ENCODE data around the gene COQ2. TPM values are rescaled to one million over a fixed set of nuclear protein-coding genes. Genes with fewer than 3 reads are reported as not detected.
"Not testable (repeated sequence)": the region's sequence is repeated elsewhere in the genome, so short reads cannot be mapped to it uniquely, and the experiment has no call there.

COQ2 gene
- total RNA-seq, 1 experiment from 2014 or later: 46.1 TPM

DNA sequence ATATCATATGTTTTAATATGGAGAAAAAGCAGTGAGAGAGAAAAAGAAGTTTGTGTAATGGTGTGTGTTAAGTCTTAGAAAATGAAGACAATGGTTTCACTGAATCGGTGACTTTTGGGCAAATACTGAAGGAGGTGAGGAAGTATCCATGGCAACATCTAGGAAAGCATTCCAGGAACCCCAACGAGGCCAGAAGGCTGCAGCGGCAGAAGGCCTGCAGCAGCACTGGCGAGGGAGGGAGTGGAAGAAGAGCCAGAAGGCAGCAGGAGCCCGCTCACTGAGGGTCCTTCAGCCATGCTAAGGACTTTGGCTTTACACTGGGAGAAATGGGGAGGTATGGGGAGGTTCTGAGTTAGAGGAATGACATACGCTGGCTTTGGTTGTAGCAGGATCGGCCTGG lies 26.8 kb downstream of the COQ2 start:
- in situ Hi-C loops (cut with HindIII; ENCODE audit: low sequenced_read_pairs): no loop called here

DNA sequence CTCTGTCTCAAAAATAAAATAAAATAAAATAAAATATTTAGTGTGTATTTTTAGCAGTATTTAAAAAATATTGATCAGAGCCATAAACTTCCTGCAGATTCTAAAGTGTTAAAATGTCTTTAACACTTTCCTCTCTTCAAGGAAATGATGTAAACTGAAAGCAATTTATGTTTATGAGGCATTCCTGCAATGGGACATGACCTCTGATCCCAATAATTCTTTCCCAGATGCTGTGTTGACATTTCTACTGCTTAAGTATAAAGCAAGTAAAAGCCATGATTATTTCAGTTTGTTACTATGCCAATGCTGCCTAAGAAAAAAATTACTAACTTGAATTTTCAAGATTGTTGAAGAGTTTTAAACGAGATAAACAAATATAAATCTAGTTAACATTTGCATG lies 29.0 kb downstream of the COQ2 start:
- DNase-seq (ENCODE audit: low spot score): peak; percentile 19
- in situ Hi-C loops (cut with HindIII; ENCODE audit: low sequenced_read_pairs): no loop called here

More for the DNA sequence above, 26.8 kb downstream of the COQ2 start:
- no peak for DNase-seq (ENCODE audit: low spot score)

DNA sequence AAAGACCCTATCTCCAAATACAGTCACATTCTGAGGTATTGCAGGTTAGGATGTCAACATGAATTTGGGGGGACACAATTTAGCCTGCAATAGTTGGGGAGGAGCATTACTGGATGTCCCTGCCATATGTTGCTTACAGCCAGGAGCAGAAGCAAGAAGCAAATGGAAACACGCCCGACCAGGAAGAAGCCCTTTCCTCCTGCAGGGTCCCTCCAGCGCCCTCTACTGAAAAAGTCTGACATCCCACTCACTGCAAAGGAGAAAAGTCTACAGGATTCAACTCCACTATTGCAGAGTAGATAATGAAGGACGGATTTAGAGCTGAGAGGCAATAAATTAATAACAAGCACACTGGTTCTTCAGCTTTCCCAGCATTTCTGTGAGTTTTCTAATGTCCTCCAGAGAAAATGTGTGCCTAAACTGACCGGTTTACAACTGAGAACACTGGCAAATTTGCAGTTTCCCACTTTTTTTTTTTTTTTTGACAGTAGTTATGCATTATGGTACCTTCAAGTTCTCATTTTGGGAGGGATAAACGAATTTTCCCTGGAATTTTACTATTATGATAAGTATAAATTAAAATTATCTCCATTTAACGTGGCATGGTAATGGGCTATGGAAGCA lies 31.7 kb downstream of the COQ2 start:
- DNase-seq (ENCODE audit: low spot score): peak; percentile 54
- in situ Hi-C loops (cut with HindIII; ENCODE audit: low sequenced_read_pairs): no loop called here

DNA sequence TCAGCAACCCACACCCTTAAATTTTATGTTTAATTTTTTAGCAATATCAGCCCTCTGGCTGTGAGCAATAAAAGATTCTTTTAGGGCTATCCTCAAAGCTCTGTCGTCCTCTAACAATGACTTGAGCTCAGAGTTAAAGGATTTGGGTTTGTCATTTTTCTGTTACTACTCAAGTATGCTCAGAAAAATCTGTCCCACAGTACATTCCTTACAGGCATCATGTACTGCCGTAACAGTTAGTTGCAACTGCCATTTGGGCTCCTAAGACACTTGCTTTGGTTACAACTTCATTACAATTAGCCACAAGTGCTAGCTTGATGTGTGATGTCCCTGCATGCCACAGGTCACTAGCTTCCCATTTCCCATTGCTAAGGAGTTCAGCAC lies 33.2 kb downstream of the COQ2 start:
- in situ Hi-C loops (cut with HindIII; ENCODE audit: low sequenced_read_pairs): no loop called here

DNA sequence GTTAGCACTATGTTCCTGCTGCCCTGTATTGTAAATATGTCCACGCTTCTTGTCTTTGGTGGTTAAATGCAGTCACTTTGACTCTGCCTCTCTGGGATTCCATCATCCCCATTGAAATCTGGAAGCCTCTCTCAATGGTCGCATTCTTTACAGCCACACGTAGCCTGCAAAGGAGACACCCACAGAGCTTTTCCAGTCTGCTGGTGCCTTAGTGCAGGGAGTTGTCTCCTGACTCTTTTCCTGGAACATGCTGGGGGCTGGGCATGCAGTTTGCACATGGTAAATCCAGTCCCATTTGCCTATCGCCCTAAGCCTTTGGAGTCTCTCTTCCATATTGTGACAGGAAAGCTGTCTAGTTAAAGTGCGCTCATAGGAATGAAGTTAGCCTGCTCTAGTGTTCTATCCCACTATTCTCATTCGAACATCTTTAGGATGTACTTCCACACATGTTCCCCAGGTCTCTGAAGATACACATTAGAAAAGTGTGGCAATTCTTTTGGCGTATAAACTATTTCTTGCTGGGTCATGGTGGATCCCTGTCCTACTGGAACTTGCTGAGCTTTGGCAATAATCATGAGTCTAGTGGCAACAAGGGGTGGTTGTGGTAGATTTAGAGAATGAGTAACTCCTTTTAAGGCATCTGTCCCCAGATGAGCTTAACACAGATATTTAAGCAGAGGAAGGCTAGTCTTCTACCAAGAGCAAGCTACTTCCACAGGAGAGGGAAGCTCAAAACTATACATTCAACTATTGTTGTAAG lies 33.7 kb downstream of the COQ2 start:
- no peak for DNase-seq (ENCODE audit: low spot score)
- in situ Hi-C loops (cut with HindIII; ENCODE audit: low sequenced_read_pairs): no loop called here

More for the DNA sequence above, 33.2 kb downstream of the COQ2 start:
- no peak for DNase-seq (ENCODE audit: low spot score)

DNA sequence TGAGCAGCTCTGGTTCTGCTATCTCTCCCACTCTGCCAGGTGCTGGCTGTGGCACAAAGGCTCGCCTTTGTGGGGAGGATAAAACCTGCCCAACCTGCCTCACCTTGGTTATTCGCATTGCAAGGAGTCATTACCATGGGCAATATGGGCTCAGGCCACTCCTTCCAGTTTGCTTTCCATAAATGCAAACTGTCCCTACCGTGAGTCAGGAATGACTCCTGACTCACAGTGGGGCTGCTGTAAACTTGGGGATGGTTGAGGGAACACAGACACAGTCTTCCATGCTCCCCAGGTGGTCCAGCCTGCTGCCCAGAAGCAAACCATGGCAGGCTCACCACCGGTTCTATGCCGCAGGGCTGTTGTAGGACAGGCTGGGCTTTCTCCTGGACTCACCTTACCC lies 36.1 kb downstream of the COQ2 start:
- no peak for DNase-seq (ENCODE audit: low spot score)
- in situ Hi-C loops (cut with HindIII; ENCODE audit: low sequenced_read_pairs): no loop called here

DNA sequence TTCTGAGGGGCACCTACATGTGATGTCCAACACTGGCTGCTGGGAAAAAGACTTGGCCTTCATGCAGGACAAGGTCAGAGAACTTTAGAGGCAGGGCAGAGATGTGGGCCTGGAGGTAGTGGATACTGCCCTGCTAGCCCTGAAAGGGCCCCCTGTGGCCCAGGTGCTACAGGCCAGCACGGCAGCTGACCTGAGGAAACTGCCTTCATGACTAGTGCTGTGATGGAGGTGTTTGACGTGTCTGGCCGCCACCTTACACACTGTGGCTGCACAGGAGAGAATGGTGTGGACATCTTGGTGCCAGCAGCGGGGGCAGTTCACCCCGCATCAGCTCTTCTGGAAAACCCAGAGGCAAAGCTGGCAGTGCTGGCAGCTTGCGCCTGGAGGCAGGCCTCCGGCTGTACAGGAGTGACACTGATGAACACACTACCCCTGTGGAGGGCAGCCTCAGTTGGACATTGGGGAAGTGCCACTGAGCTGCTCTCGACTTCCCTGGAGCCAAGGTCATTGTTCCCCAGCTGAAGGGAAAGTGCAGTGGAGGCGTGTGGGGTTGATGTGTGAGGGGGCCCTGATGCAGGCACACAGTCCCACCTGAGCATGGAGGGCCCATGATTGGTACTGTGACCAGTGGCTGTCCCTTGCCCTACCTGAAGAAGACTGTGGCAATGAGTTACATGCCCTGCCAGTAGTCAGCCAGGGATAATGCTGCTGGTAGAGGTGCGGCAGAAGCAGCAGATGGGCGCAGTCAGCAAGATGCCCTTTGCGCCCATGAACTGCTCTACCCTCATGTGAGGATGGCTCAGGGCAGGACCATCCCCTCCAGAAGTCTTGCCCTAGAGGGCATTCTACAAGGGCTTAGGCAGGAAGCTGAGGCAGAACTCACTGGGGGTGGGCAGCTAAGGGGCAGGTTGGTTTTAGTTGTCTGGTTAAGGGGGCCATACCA lies 36.9 kb downstream of the COQ2 start:
- DNase-seq (ENCODE audit: low spot score): no peak
- in situ Hi-C loops (cut with HindIII; ENCODE audit: low sequenced_read_pairs): no loop called here

DNA sequence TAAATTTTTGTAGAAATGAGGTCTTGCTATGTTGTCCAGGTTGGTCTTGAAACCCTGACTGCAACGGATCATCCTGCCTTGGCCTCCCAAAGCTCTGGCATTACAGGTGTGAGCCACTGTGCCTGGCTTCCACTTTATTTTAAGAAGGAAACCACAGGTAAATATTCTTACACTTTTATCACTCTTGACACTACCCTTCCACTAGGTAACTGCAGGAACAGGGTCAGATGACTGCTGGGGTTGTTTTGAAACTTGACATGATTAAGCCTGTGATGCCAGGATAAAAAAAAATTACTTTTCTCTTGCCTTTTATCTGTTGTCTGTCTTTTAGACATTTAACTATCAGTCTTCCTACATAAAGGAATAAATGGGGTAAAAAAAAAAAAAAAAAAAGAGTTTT lies 43.5 kb downstream of the COQ2 start:
- no peak for DNase-seq (ENCODE audit: low spot score)

DNA sequence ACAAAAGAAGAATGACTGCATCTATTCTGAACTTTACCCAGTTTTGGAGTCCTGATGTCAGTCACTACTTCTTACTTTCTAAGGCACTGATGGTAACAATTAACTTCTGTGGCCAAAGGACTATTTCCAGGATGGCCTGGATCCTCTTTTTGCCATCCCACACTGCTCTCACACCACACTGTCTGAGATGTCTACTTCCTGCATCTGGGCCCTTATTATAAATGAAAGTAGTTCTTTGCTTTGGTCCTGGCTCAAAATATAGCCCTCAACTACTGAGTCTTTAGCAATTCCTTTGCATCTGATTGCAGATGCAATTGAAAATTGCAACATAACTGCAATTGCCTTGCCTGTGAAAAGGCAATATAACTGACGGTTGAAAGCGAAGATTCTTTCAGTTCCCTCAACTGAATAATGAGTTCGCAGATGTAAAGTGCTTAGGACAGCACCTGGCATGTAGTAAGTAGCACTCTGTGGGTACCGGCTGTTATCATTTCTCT lies 44.2 kb downstream of the COQ2 start:
- in situ Hi-C loops (cut with HindIII; ENCODE audit: low sequenced_read_pairs): no loop called here
- no peak for DNase-seq (ENCODE audit: low spot score)

More for the DNA sequence above, 43.5 kb downstream of the COQ2 start:
- in situ Hi-C loops (cut with HindIII; ENCODE audit: low sequenced_read_pairs): no loop called here

DNA sequence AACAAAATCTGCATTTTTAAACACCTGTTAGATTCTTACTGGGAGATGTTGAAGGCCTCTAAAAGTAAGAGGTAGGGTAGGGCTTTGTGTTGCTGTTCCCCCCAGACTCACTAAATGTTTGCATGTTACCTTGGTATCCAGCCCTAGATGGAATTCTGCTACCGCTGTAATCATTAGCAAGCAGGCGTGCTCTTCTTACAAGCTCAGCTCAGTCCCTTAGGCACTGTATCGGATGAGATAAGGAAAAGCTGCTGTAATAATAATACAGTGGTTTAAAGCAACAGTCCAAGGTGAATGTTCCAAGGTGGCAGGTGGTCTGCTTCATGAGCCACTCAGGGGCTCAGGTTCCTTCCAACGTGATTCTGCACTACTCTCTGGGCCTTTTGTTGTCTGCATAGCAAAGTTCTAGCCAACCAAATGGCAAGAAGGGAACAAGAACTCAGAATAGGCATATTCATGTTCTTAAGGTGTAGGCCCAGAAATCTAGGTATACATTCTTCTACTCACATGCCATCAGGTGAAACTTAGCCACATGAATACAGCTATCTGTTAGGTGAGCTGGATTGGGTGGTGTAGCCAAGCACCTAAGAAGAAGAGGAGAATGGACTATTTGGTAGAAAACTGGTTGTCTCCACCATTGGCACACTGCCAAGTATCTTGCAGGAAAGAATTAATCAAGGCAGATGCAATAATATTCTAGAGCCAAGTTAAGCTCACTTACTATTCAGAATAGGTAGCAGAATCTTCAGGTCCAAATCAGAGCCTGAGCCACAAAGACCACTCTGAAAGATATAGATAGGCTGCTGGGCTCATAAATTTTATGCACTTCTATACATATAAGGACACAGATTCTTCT lies 46.0 kb downstream of the COQ2 start:
- no peak for DNase-seq (ENCODE audit: low spot score)
- in situ Hi-C loops (cut with HindIII; ENCODE audit: low sequenced_read_pairs): no loop called here

DNA sequence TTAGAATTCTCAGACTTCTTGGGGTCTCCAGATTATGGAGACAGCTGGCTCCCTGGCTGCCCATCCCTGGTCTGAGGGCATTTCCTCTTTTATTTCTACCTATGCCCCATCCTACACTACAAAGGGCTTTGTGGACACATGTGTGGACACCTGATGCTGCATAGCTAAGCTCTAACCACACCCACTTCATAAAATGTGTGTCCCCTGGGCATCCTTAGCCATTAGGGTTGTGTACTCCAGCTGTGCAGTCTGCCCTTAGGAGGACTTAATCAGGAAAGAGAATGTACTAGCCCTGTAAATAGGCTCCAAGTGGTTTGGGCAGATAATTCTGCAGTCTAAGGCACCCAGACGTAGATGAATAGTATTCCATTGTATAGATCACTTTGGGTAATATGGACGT lies 47.0 kb downstream of the COQ2 start:
- in situ Hi-C loops (cut with HindIII; ENCODE audit: low sequenced_read_pairs): no loop called here
- DNase-seq (ENCODE audit: low spot score): no peak

DNA sequence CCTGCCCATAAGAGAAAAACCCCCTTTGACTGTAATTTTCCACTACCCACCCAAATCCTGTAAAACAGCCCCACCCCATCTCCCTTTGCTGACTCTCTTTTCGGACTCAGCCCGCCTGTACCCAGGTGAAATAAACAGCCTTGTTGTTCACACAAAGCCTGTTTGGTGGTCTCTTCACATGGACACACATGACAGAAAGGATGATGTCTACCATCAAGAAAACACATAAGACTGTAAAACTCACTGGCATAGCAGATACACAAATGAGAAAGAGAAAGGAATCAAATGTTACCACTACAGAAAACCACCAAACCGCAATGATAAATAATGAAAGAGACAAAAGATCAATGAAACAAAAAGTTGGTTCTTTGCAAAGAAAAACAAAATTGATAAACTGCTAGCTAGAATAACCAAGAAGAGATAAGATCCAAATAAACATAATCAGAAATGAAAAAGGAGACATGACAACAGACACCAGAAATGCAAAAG lies 48.9 kb downstream of the COQ2 start:
- in situ Hi-C loops (cut with HindIII; ENCODE audit: low sequenced_read_pairs); DNase-seq (ENCODE audit: low spot score): not testable (repeated sequence)

DNA sequence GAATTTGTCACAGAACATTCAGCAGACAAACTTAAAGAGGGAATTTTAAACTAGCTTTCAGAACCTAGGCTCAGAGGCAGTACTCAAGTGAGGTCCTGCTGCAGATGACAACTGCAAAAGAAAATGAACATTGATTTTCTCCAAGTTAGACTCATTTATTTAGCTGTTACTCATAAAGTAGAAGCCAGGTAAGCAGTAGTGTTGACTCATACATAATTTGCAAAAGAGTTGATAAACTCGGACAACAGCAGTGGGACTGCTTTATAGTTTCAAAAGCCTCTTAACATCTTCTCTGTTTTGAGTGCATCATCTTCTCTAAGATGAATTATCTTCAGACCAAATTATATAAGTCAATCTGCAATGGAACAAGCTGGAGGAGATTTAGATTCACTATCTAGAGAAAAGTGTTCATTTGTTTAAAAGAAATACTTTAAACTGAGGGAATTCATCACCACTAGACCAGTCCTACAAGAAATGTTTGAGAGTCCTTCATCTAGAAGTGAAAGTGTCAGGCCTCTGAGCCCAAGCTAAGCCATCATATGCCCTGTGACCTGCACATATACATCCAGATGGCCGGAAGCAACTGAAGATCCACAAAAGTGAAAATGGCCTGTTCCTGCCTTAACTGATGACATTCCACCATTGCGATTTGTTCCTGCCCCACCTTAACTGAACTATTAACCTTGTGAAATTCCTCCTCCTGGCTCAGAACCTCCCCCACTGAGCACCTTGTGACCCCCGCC lies 49.5 kb downstream of the COQ2 start:
- no peak for DNase-seq (ENCODE audit: low spot score)
- in situ Hi-C loops (cut with HindIII; ENCODE audit: low sequenced_read_pairs): no loop called here

DNA sequence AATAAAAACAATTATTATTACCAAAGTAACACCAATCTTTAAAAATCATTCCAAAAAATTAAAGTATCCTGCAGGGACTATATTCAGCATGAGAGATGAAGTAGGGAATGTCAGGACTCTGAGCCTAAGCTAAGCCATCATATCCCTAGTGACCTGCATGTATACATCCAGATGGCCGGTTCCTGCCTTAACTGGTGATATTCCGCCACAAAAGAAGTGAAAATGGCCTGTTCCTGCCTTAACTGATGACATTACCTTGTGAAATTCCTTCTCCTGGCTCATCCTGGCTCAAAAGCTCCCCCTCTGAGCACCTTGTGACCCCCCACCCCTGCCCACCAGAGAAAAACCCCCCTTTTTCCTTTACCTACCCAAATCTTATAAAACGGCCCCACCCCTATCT lies 50.2 kb downstream of the COQ2 start:
- DNase-seq (ENCODE audit: low spot score); in situ Hi-C loops (cut with HindIII; ENCODE audit: low sequenced_read_pairs): not testable (repeated sequence)

DNA sequence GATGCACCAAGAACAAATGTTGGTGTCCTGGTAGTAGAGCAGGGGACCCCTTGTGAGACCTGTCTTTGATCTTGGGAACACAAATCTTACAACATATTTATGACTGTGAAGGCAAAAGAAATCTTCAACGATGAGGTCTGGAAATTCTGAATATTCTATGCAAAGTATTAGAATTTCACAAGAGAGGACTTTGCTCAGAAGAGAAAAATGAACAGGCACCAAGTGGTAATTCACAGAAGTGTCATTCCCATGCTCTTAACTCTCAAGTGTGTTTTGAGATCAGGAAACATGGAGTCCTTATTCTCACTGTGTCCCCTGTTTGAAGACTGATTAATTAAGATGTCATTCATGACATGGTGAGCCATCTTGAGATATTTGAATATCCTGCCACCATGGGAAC lies 52.5 kb downstream of the COQ2 start:
- no peak for DNase-seq (ENCODE audit: low spot score)
- in situ Hi-C loops (cut with HindIII; ENCODE audit: low sequenced_read_pairs): no loop called here

DNA sequence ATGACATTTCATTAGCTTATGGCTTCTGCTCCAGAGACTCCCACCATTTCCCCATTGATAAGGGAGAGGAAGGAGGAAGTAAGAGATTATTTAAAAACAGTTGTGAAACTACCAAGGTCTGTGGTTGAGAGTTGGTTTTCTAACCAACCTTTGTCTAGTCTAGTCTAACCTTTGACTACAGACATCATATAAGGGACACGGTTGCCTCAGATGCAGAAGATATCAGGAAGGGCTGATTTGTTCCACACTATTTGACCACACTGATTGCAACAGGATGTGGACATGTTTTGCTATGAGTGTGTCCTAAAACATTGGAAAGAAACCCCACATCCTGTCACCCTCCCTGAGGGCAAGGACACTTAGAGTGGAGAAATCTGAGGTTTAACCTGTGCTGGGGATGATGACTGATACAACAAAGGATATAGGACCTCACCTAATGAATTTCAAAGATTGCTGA lies 53.0 kb downstream of the COQ2 start:
- DNase-seq (ENCODE audit: low spot score): no peak
- in situ Hi-C loops (cut with HindIII; ENCODE audit: low sequenced_read_pairs): no loop called here

DNA sequence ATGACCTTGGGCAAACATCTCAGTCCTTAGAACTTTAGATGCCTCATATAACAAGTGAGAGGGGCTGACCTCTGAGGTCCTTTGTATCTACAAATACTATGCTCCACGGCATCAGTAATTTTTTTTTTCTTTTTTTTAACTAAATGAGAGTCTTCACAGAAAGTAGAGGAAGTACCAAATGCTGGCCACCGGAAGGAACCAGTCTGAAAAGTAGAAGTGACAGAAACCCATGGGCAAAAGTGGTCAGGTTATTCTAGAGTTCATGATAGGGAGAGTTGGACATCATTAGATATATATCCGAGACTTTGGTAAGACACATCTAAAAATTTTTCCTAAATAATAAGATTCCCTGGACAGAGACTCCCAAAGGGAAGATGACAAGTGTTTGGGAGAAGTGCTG lies 53.7 kb downstream of the COQ2 start:
- DNase-seq (ENCODE audit: low spot score): no peak
- in situ Hi-C loops (cut with HindIII; ENCODE audit: low sequenced_read_pairs): no loop called here

DNA sequence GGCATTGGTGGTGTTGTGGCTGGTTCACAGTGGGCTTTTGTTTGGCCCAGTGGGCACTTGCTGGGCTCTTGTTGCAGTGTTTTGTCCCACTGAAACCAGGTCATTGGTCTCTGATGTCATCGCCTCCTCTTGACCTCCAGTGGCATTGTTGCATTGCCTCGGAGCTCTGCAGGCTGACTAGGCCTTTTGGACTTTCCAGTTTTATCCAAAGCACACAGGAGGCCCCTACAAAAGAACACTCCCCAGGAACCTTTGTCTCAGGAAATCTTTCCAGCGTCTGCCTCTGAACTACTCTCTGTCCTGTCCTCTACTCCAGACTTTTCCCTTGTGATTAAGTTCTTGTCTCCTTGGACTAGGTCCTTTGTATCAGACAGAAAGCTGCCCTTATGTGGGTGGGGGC lies 54.8 kb downstream of the COQ2 start:
- no peak for DNase-seq (ENCODE audit: low spot score)
- in situ Hi-C loops (cut with HindIII; ENCODE audit: low sequenced_read_pairs): no loop called here
